ENCODE results near the gene PPIL4.

Gene PPIL4, protein sequence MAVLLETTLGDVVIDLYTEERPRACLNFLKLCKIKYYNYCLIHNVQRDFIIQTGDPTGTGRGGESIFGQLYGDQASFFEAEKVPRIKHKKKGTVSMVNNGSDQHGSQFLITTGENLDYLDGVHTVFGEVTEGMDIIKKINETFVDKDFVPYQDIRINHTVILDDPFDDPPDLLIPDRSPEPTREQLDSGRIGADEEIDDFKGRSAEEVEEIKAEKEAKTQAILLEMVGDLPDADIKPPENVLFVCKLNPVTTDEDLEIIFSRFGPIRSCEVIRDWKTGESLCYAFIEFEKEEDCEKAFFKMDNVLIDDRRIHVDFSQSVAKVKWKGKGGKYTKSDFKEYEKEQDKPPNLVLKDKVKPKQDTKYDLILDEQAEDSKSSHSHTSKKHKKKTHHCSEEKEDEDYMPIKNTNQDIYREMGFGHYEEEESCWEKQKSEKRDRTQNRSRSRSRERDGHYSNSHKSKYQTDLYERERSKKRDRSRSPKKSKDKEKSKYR

DNA sequence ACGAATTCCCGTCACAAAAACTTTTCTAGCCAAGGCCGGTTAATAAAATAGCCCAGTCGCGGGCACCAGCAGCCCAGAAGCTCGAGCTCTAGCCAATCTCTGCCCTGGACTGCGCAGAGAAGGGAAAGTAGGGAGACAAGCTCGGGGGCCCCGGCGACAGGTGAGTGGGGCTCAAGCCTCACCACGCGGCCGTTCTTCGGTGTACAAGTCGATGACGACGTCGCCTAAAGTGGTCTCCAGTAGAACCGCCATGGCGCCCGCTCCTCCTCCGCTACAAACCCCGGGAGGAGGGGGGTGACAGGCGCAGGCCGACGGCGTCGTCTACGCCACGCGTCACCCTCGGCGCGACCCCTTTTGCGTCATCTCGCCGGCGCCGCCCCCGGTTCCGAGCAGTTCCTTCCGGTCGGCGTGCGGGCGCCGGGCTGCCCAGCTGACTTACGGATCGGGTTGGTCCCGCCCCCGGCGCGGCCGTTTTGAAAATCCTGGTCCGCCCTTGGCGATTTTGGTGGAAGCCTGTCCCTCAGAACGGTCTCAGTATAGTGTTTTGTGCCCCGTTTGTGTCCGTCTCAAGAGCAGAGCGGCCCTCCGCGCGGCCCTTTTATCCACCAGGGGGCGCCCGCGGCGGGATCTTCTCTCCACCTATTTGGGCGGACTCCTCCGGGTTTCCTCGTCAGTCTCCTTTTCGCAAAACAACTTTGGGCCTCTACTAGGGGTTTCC is at the start of gene PPIL4:
Gene PPIL4 (minus strand): TSS at position 290 of the 718 bp plus-strand sequence. CDS start 38 bp downstream, at position 252.
- DNase-seq: peak; percentile 83

DNA sequence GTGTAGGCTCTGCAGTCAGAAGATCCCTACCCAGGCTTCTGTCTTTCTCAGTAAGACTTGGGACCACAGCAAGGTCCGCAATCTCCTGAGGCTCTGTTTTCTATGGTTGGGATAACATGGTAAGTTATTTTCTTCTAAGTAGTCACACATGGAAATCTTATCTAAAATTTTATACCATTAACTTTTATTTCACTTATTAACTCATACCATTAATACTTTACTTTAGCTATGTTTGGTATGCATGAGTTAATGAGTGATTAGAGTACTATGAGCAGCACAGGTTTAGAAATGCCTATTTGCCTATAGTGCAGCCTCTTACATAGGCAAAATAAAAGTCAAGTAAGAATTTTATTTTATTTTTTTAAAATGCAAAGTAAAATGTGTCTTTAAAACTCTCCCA is 47.6 kb upstream of the PPIL4 start:
- DNase-seq: no peak

DNA sequence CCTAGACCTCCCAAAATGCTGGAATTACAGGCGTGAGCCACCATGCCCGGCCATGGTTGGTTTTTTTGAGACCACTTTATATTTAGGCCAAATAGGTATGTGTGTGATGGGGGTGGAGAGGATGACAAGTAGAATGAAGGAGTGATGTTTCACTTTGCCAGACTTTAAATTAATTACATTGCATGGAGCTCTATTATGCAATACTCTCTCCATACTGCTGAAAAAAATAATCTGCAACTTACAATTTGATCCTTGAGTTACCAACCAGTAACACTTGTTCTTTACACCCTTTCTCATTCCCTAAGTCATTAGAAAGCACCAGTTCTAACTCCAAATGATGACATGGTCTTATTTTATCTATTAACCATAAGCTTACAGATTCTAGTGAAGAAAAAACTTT is 47.1 kb upstream of the PPIL4 start:
- DNase-seq: no peak

DNA sequence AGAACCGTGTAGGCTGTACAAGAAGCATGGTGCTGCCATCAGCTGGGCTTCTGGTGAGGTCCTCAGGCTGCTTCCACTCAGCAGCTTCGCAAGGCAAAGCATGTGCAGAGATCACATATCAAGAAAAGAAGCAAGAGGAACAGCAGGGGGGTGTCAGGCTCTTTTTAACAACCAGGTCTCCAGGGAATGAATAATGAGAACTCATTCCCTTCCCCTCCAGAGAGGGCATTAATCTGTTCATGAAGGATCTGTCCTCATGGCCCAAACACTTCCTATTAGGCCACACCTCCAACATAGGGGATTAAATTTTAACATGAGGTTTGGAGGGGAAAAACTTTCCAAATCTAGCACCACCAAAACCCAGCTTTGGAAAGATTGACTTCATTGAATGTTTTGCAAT is 40.3 kb upstream of the PPIL4 start:
- no peak for DNase-seq

DNA sequence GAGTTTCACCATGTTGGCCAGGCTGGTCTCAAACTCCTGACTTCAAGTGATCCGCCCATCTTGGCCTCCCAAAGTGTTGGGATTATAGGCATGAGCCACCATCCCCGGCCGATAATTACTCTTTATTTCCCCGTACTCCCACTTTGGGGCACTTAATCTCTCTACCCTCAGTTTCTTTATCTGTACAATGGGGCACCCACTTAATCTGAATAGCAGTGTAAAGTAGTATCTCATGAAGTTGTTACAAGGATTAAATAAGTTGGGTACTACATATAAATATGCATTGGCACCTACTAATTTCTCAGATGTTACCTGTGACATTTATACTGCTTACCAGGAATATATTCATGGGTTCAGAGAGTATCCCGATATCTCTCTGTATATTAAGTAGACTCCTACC is 35.5 kb upstream of the PPIL4 start:
- DNase-seq: no peak

DNA sequence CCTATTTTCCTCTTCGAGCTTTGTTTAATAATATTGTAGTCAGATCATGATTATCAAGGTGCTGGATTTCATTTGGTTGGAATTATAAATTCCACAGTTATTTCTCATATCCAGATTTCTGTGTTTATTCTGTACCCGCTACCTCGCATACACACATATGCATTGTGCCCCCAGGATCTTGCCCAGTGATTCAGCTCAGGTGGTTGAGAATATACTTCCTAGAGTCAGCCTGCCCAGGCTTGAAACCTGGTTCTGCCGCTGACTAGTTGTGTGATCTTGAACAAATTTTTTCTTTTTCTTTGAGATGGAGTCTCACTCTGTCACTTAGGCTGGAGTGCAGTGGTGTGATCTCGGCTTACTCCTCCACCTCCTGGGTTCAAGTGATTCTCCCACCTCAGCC is 35.0 kb upstream of the PPIL4 start:
- no peak for DNase-seq

DNA sequence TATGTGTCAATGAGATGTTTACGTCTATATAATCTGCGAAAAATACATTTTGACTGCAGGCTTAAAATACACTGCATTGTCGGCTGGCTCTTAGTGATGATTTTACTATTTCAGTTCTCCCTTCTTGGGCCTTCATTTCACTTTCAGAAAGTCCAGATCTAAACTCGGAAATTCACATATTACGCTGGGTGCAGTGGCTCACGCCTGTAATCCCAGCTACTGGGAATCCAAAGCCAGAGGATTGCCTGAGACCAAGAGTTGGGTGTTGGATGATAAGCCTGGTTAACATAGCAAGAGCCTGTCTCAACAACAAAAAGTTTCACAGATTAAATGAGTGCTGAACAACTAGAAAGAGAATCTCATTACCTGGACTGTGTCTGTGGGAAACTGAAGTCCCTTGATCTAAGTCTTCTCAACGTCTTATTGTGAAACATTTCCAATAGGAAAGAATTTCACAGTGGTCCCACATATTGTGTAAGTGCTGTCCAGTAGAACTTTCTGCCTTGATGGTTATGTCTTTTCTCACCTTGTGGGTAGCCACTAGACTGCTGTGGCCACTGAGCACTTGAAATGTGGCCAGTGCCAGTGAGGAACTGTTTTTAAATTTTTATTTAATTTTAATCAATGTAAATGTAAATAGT is 22.2 kb upstream of the PPIL4 start:
- DNase-seq: no peak

DNA sequence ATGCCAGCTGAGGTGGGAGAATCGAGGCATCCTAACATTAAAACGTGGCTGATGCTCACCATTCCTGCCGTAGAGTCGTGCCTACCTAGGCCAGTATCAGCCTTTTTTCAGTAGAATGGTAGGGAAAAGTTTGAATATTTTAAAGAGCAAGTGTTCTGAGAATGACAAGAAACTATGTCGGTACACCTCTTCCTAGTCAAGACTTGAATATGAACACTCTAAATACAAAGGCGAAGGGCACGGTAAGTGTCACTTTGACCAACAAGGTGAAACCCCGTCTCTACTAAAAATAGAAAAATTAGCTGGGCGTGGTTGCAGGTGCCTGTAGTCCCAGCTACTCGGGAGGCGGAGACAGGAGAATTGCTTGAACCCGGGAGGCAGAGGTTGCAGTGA is 21.3 kb upstream of the PPIL4 start:
- DNase-seq: no peak

DNA sequence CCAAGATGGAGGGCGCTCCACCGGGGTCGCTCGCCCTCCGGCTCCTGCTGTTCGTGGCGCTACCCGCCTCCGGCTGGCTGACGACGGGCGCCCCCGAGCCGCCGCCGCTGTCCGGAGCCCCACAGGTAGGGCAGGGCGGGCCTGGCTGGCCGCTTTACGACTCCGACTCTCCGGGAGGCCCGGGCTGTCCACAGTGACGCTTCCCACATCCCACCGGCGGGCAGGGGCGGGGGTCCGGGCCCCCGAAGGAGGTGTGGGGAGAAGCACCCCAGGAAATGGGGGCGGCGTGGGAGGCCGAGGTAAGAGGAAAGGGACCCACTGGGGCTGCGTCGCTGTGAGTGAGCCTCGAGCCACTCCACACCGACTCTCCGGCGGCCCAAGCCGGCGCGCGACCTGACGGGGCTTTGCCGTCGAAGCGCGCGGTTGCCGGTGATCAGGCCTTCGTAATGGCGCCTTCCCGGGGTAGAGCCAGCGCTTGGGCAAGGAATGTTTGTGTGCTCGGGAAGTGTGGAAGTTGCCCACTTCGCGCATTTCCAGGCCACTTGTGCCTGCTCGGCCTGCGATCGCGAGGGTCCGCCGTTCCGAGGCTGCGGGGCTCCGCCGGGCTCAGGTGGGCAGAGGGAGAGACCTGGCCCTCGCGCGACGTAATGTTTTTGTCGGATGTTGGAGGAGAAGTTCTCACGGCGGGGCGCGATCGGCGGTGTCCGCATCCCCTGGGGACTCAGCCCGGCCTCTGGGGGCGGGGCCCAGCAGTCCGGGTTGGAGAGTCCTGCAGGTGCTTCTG is 20.8 kb upstream of the PPIL4 start:
- DNase-seq: no peak

DNA sequence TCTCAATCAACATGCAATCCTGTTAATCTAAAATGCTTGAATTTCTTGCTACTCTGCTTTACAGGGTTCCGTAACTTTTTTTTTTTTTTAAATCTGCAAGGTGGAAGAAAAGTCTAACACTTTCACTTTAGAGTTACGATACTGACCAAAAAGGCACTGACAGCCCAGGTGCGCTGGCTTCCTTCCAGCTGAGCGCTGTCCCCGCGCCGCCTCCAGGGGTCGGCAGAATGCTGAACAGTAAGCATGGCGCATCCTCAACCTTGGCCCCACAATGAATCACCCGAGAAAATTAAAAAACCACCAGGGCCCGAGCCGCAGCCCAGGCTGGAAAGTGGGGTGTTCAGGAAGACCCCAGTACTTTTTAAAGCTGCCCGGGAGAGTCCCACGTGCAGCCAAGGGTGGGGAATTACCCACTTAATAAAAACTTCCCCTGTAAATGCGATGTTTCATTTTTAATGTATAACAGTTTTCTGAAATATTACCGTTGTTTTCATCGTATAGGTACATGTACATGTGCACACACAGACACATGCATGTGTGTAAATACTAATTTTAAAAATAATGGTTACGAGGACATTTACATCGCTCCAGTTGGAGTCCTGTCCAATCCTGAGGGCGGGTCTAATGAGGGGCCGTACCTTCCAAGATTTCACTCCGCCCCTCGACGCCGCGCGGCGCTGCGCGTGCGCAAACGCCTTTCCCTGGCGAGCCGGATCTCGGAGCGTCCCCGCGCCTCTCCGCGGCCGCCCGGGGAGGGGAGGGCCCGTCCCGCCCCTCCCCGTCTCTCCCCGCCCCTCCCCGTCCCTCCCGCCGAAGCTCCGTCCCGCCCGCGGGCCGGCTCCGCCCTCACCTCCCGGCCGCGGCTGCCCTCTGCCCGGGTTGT is 19.9 kb upstream of the PPIL4 start, which contains the start of gene GINM1:
Gene GINM1 (plus strand): TSS at position 849 of the 883 bp plus-strand sequence. CDS start 40 bp downstream, outside the sequence.
- peak; percentile 85 for DNase-seq

DNA sequence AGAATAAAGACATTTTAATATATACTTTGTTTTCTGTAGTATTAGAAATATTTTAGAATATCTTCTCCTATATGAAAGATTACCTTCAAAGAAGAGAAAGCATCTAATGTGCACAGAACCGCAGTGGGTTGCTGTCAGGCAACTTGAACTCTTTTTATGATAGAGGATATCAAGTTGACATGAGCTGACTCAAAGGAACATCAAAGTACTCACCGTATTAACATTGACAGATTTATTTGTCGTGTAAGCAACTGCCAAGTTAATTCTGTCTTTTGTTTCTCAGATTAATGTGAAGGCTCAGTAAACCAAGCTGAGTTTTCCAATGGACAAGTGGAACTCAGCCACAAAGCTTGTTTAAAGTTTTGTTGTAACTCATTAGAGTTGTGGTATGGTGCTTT is 18.1 kb upstream of the PPIL4 start:
- no peak for DNase-seq

DNA sequence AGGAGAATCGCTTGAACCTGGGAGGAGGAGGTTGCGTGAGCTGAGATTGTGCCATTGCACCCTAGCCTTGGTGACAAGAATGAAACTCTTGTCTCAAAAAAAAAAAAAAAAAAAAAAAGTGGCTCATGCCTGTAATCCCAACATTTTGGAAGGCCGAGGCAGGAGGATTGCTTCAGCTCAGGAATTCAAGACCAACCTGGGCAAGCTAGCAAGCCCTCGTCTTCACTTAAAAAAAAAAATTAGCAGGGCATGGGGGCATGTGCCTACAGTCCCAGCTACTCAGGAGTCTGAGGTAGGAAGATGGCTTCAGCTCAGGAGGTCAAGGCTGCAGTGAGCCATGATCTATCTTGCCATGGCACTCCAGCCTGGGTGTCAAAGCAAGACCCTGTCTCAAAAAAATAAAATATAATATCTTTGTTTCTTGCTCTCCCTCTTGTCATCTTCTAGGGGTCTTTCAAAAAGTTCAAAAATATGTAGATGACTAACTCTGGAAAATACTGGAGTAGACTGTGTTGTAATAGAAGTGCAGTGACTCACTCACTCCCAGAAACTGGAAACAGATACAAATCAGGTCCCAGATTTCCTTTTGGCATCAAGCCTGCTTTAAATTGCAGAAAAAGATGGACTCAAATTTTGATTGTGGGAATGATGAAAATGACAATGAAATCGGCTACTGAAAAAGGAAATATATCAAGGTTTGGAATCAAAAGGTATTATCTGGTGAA is 17.5 kb upstream of the PPIL4 start:
- DNase-seq: no peak

DNA sequence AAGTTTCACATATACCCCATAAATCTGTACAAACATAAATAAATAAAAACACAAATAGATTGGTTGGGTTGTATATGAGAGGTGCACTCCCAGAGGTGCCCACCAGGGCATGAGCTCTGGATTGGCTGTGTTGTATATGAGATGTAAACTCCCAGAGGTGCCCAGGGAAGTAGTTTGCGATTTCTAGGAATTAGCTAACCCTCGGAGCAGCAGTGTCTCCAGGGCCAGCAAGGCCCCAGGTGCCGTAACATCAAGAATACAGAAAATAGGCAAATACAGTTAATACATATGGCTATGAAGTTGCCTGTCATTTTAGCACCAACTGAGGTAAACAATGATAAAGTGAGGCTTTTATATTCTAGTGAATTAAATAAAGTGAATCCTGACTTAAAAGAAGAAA is 14.9 kb upstream of the PPIL4 start:
- no peak for DNase-seq

DNA sequence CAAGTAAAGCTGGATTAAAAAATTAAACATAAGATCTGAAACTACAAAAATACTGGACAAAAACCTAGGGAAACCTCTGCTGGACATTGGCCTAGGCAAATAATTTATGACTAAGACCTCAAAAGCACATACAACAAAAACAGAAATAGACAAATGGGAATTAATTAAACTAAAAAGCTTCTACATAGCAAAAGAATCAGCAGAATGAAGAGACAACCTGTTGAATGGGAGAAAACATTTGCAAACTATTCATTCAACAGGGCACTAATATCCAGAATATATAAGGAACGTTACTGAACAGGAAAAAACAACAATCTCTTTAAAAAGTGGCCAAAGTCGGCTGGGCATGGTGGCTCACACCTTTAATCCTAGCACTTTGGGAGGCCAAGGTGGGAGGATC is 13.5 kb upstream of the PPIL4 start:
- DNase-seq: no peak

DNA sequence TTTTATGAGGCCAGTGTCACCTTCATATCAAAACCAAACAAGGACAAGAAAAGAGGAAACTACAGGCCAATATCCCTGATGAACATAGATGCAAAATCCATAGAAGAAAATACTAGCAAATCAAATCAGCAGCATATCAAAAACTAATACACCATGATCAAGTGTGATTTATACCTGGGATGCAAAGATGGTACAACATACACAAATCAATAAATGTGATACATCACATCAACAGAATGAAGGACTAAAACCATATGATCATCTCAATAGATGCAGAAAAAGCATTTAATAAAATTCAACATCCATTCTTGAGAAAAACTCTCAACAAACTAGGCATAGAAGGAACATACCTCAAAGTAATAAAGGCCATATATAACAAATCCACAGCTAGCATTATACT is 12.2 kb upstream of the PPIL4 start:
- DNase-seq: no peak

DNA sequence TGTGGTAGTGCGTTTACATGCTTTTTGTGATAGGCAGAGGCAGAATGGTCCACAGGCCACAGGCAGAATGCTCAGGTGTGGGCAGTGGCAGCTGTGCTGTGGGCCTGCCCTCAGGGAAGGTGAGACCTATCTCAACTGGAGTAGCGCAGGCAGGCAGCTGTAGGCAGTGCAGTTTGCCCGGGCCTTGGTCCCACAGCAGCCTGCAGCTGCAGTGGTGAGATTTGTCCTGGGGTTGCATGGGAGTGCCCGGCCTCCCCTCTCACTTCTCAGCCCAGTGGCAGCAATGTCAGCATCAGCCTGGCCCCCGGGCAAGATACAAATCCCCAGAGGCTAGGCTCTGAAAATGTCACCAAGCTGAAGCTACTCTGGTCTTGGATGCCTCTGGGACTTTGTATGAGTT is 6.1 kb upstream of the PPIL4 start:
- DNase-seq: no peak

DNA sequence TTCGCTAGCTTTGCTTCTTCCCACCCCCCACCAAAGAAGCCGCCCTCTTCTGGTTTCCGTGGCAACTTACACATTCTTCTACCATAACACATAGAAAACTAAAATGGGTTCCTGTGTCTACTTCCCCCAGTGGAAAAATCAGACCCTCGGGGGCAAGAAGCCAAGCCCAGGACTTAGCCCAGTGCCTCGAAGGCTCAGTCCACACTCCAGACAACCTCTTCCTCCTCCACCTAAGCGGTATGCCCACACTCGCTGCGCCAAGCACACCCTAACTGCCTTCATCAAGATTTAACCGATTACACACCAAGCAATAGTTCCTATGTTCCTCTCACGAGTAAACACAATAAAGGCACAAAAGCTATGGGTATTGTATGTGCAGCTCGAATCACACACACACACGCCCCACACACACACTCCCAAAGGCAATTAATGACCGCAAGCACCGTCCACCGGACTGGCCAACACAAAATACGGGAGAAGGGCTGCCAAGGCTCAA is 537 bp downstream of the PPIL4 start:
- DNase-seq: no peak

DNA sequence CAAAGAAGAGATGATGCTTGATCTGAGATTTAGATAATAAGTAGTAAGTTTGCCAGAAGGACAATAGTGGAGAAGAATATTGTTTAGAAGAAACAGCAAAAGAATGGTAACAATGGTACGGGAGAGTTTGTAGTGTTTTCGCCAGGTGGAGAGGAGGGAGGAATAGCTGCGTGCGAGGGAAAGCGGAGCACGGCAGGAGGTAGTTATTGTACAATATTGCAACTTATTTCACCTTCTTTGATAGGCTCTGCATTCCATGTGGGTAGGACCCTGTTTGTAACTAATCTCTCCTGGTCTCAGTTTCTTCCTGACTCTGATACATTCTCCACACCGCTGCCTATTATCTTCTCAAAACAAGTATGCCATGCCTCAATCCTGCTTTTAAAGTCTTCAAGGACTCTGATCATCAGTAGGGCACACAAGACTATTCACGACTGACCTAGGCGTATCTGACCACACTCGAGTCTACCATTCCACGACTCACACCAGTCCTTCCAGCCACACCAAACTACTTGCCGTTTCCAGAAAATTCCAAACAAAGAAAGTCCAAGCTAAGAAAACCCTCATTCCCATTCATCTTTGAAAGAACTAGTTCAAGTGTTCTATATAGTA is 1.1 kb downstream of the PPIL4 start:
- DNase-seq: no peak

DNA sequence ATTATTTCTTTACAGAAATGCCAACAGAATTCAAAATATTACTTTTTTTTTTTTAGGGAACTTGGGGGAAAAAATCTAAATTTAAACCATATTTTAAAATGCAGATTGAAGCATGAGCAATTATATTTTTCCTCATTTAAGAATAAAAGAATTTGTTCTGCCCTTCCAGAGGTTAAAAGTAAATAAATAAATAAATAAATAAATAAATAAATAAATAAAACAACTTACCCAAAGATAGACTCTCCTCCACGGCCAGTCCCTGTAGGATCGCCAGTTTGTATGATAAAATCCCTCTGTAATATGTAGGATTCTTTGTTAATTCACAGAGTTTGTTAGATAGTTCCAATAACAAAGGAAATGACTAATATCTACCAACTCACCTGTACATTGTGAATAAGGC is 4.7 kb downstream of the PPIL4 start:
- DNase-seq: no peak

DNA sequence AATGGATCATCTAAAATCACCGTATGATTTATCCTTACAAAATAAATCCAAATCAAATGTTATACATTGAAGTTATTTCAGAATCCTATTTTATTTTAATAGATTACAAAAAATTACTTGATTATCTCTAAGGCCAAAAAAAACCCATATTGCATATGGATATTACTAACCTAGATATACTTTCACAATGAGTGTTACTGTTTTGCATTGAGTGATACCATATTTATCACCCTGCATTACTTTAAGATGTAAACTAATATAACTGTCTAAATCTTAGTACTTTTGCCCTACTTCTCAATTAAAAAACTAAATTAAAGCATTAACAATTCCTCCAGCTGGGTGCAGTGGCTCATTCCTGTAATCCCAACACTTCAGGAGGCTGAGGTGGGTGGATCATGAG is 11.1 kb downstream of the PPIL4 start:
- DNase-seq: no peak

DNA sequence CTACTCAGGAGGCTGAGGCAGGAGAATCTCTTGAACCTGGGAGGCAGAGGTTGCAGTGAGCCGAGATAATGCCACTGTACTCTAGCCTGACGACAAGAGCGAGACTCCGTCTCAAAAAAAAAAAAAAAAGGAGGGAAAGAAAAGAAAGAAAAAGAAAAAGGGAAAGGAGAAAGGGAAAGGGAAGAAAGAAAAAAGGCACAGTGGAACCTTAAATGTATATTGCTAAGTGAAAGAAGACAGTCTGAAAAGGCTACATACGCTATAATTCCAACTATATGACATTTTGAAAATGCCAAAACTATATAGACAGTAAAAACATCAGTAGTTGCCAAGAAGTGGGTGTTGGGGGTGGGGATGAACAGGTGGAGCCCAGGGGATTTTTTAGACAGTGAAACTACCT is 16.2 kb downstream of the PPIL4 start:
- no peak for DNase-seq
